Common myeloid progenitor, CD34-positive (primary cell): ENCODE measurements around the gene HEMGN.
"Not testable (repeated sequence)": the region's sequence is repeated elsewhere in the genome, so short reads cannot be mapped to it uniquely, and the experiment has no call there.

Experiments
- CTCF ChIA-PET: fragments of 350-600 bp; sonication (Branson Sonifier 250); formaldehyde crosslinking; loops from one replicate; lab custom pipeline; 2021; ENCODE audit warnings: antibody characterized with exemption; lab: Charles Lee
- POLR2A ChIA-PET: fragments of 350-600 bp; sonication (Branson Sonifier 250); formaldehyde crosslinking; loops from one replicate; lab custom pipeline; 2021; ENCODE audit warnings: antibody characterized with exemption; lab: Charles Lee
- DNase-seq, 3 donors: peaks; one replicate each; pipeline versions ENCODE4 v3.0.0 to v3.0.0-alpha.2; 2013
- H3K27ac ChIP-seq, 2 experiments: 1 replicate in 1 of 2; 2 replicates in 1 of 2; pipeline ENCODE4 v1.7.0; 2013; ENCODE audit warnings: inconsistent platforms in 2 of 2, low read length in 2 of 2, mild to moderate bottlenecking in 2 of 2, low read depth in 1 of 2, moderate library complexity in 1 of 2; ENCODE audit not compliant: severe bottlenecking in 2 of 2, insufficient read depth in 1 of 2, poor library complexity in 1 of 2
- H3K27me3 ChIP-seq, 5 experiments: replicated peaks in 2 of 5; 1 replicate in 3 of 5; 2 replicates in 2 of 5; pipeline versions ENCODE4 v1.6.1 to v1.7.0; 2013; ENCODE audit warnings: low read length in 4 of 5, mild to moderate bottlenecking in 2 of 5, moderate library complexity in 2 of 5, inconsistent platforms in 1 of 5; ENCODE audit not compliant: insufficient read depth in 5 of 5, control insufficient read depth in 4 of 5
- H3K36me3 ChIP-seq, 4 experiments: 1 replicate in 2 of 4; 2 replicates in 2 of 4; pipeline versions ENCODE4 v1.6.1 to v1.7.0; 2013; ENCODE audit warnings: low read length in 3 of 4, control low read depth in 1 of 4, mild to moderate bottlenecking in 1 of 4; ENCODE audit not compliant: control insufficient read depth in 4 of 4, insufficient read depth in 4 of 4
- H3K4me1 ChIP-seq, 4 experiments: 1 replicate in 3 of 4; 2 replicates in 1 of 4; pipeline versions ENCODE4 v1.6.1 to v1.7.1; 2013; ENCODE audit warnings: low read length in 3 of 4, mild to moderate bottlenecking in 3 of 4, control low read depth in 1 of 4, inconsistent platforms in 1 of 4, moderate library complexity in 1 of 4; ENCODE audit not compliant: control insufficient read depth in 4 of 4, insufficient read depth in 4 of 4; ENCODE audit errors: control extremely low read depth in 1 of 4
- H3K4me3 ChIP-seq, 7 experiments: 1 replicate in 4 of 7; 2 replicates in 3 of 7; pipeline versions ENCODE4 v1.5.1 to v1.7.0; 2013; ENCODE audit warnings: mild to moderate bottlenecking in 7 of 7, low read length in 6 of 7, moderate library complexity in 6 of 7, inconsistent platforms in 2 of 7, low read depth in 2 of 7, control low read depth in 1 of 7; ENCODE audit not compliant: insufficient read depth in 4 of 7, control insufficient read depth in 1 of 7; ENCODE audit errors: extremely low read depth in 1 of 7
- H3K9me3 ChIP-seq, 5 experiments: 1 replicate in 4 of 5; 2 replicates in 1 of 5; pipeline versions ENCODE4 v1.6.1 to v1.7.1; 2013; ENCODE audit warnings: low read length in 4 of 5, mild to moderate bottlenecking in 2 of 5, inconsistent platforms in 1 of 5, low read depth in 1 of 5, moderate library complexity in 1 of 5; ENCODE audit not compliant: control insufficient read depth in 4 of 5, insufficient read depth in 2 of 5; ENCODE audit errors: control extremely low read depth in 1 of 5
- WGBS: methylation state at CpG from one replicate; pipeline ENCODE4 v1.1.5; 2013; ENCODE audit not compliant: insufficient coverage; 5-methylcytosine and 5-hydroxymethylcytosine counted together

HEMGN gene

GRCh38 chr9:97958812-97959511 is 21.0 kb upstream of the HEMGN start:
- ChIA-PET CTCF (interaction anchor here (0.8 to 8.2 kb wide), 13 partner anchors 8 to 71 kb away, joined by 3 to 64 read pairs (median 6); partner anchors contain the start of gene ANP32B), POLR2A (interaction anchor here (0.7 to 1.5 kb wide), 2 partner anchors 17 to 24 kb away, joined by 3 to 4 read pairs; partner anchors contain the start of gene ANP32B)
- peaks cover 0 to 26% (median 13%) of the 10 kb centered on the region in 4 experiments for H3K4me1 ChIP-seq
- no peaks in the 10 kb centered on the region for H3K9me3 ChIP-seq
- DNase-seq = peak in 2 of 3 donors; percentile 41 to 44
- 88% methylated on average over 4 of the region's 5 CpGs for WGBS
- H3K27ac ChIP-seq = peak overlapping the region in 1 of 2 experiments; percentile 1
- no peaks in the 10 kb centered on the region for H3K27me3 ChIP-seq
- H3K36me3 ChIP-seq = no peaks in the 10 kb centered on the region
- H3K4me3 ChIP-seq = no peak overlapping the region

GRCh38 chr9:97956331-97956730 is 18.4 kb upstream of the HEMGN start:
- ChIA-PET CTCF (interaction anchor here (0.8 to 8.8 kb wide), 9 partner anchors 10 to 89 kb away, joined by 3 to 103 read pairs (median 4); partner anchors contain the start of genes HEMGN and TRMO), POLR2A (interaction anchor here (0.6 kb wide), 1 partner anchor 69 kb away, joined by 3 read pairs; no protein-coding TSS in a partner anchor)
- Histone ChIP-seq H3K27ac (no peak overlapping the region), H3K4me1 (peaks cover 0 to 26% (median 13%) of the 10 kb centered on the region in 4 experiments), H3K36me3 (no peaks in the 10 kb centered on the region), H3K4me3 (no peak overlapping the region), H3K9me3 (no peaks in the 10 kb centered on the region), H3K27me3 (no peaks in the 10 kb centered on the region)
- no peak for DNase-seq

- ChIA-PET POLR2A (interaction anchor here (0.5 kb wide), 1 partner anchor 119 kb away, joined by 3 read pairs; no protein-coding TSS in a partner anchor), CTCF (interaction anchor here (1.0 to 8.8 kb wide), 19 partner anchors 9 to 83 kb away, joined by 3 to 103 read pairs (median 5); partner anchors contain the start of genes ANP32B, HEMGN and TRMO)
- peaks cover 0 to 21% (median 13%) of the 10 kb centered on the region in 4 experiments for H3K4me1 ChIP-seq
- no peaks in the 10 kb centered on the region for H3K27me3 ChIP-seq
- no peaks in the 10 kb centered on the region for H3K36me3 ChIP-seq
- peak overlapping the region in 1 of 2 experiments; percentile 6 for H3K27ac ChIP-seq
- H3K9me3 ChIP-seq = peaks cover 0 to 5% (median 4%) of the 10 kb centered on the region in 5 experiments
- no peak overlapping the region for H3K4me3 ChIP-seq
- peak; percentile 74 to 77 (median 76) for DNase-seq
These were observed 16.6 kb upstream of the HEMGN start for GRCh38 chr9:97954550-97954989.

- H3K27me3 ChIP-seq, H3K4me3 ChIP-seq, H3K27ac ChIP-seq, POLR2A ChIA-PET, DNase-seq, H3K36me3 ChIP-seq, H3K9me3 ChIP-seq: not testable (repeated sequence)
- WGBS = no CpG with 5 or more reads among the region's 5 CpGs
- H3K4me1 ChIP-seq = peaks cover 0 to 15% (median 8%) of the 10 kb centered on the region in 4 experiments
- CTCF ChIA-PET = interaction anchor here (1.6 to 8.8 kb wide), 5 partner anchors 10 to 28 kb away, joined by 5 to 103 read pairs (median 6); partner anchors contain the start of genes HEMGN and TRMO
These were observed 12.9 kb upstream of the HEMGN start for GRCh38 chr9:97950873-97951272.

- POLR2A ChIA-PET = not testable (repeated sequence)
- WGBS = no CpG with 5 or more reads among the region's 2 CpGs
These were observed 9.1 kb upstream of the HEMGN start for GRCh38 chr9:97947094-97947493.

GRCh38 chr9:97945470-97945869 is 7.5 kb upstream of the HEMGN start:
- whole genome bisulfite sequencing = no CpG with 5 or more reads among the region's 2 CpGs
- peaks cover 26 to 43% (median 42%) of the 10 kb centered on the region in 4 experiments for H3K4me1 ChIP-seq
- DNase-seq, H3K36me3 ChIP-seq, H3K27me3 ChIP-seq, CTCF ChIA-PET, H3K9me3 ChIP-seq, H3K4me3 ChIP-seq, H3K27ac ChIP-seq, POLR2A ChIA-PET: not testable (repeated sequence)

More at GRCh38 chr9:97947094-97947493, 9.1 kb upstream of the HEMGN start:
- peaks cover 17 to 28% (median 26%) of the 10 kb centered on the region in 4 experiments for H3K4me1 ChIP-seq
- H3K36me3 ChIP-seq, CTCF ChIA-PET, H3K27ac ChIP-seq, H3K27me3 ChIP-seq, H3K4me3 ChIP-seq, H3K9me3 ChIP-seq, DNase-seq: not testable (repeated sequence)

- Histone ChIP-seq H3K4me1 (peaks cover 35 to 52% (median 49%) of the 10 kb centered on the region in 4 experiments), H3K9me3 (no peaks in the 10 kb centered on the region), H3K4me3 (no peak overlapping the region), H3K36me3 (no peaks in the 10 kb centered on the region), H3K27ac (no peak overlapping the region), H3K27me3 (no peaks in the 10 kb centered on the region)
- DNase-seq = no peak
- WGBS = 60% methylated on average over 1 of the region's 3 CpGs
- ChIA-PET CTCF (interaction anchor here (0.6 to 4.2 kb wide), 8 partner anchors 8 to 26 kb away, joined by 3 to 32 read pairs (median 4); partner anchors contain the start of gene TRMO), POLR2A (interaction anchor here (0.6 to 1.1 kb wide), 2 partner anchors 23 to 156 kb away, joined by 4 to 5 read pairs; no protein-coding TSS in a partner anchor)
These were observed 6.6 kb upstream of the HEMGN start for GRCh38 chr9:97944612-97945011.
